DOHH2 (cell line): ENCODE results near the gene UGCG.

Source experiments
- H3F3A ChIP-seq: fragments of 200-600 bp; sonication (generic), shearing (Covaris generic); 2 replicates; pipeline ENCODE4 v1.6.0; 2016; ENCODE audit warnings: antibody characterized with exemption, mild to moderate bottlenecking; ENCODE audit not compliant: control insufficient read depth, insufficient read depth
- H3K27ac ChIP-seq: fragments of 200-600 bp; sonication (generic); 2 replicates; pipeline ENCODE4 v1.5.1; 2014; ENCODE audit warnings: low read depth, mild to moderate bottlenecking, low read length, moderate library complexity
- H3K27me3 ChIP-seq: fragments of 200-600 bp; sonication (generic); 2 replicates; pipeline ENCODE4 v1.6.1; 2014; ENCODE audit warnings: mild to moderate bottlenecking, low read length, mixed read lengths; ENCODE audit not compliant: control insufficient read depth
- H3K36me3 ChIP-seq: fragments of 200-600 bp; sonication (generic); 2 replicates; pipeline ENCODE4 v1.6.1; 2014; ENCODE audit warnings: mild to moderate bottlenecking, low read length, moderate library complexity, mixed read lengths; ENCODE audit not compliant: control insufficient read depth
- H3K4me1 ChIP-seq: fragments of 200-600 bp; sonication (generic); 2 replicates; pipeline ENCODE4 v1.6.1; 2014; ENCODE audit warnings: mild to moderate bottlenecking, low read length, mixed read lengths; ENCODE audit not compliant: control insufficient read depth
- H3K4me2 ChIP-seq: fragments of 200-600 bp; sonication (generic); 2 replicates; pipeline ENCODE4 v1.6.0; 2014; ENCODE audit warnings: mild to moderate bottlenecking, low read length, moderate library complexity
- H3K4me3 ChIP-seq: fragments of 200-600 bp; sonication (generic); 2 replicates; pipeline ENCODE4 v1.5.1; 2014; ENCODE audit warnings: mild to moderate bottlenecking, low read length, mixed read lengths
- H3K79me2 ChIP-seq: fragments of 200-600 bp; sonication (generic); 2 replicates; pipeline ENCODE4 v1.6.1; 2014; ENCODE audit warnings: mild to moderate bottlenecking, low read length, mixed read lengths; ENCODE audit not compliant: control insufficient read depth
- H3K9me2 ChIP-seq: fragments of 200-600 bp; sonication (generic); replicated peaks from 2 replicates; pipeline ENCODE4 v1.6.1; 2014; ENCODE audit warnings: mild to moderate bottlenecking, low read length, mixed read lengths; ENCODE audit not compliant: control insufficient read depth
- H3K9me3 ChIP-seq: fragments of 200-600 bp; sonication (generic); 2 replicates; pipeline ENCODE4 v1.6.1; 2014; ENCODE audit warnings: antibody characterized with exemption, low read length, mixed read lengths; ENCODE audit not compliant: control insufficient read depth, insufficient read depth
- H4K20me1 ChIP-seq: fragments of 200-600 bp; sonication (generic); 2 replicates; pipeline ENCODE4 v1.6.0; 2014; ENCODE audit warnings: low read depth, mild to moderate bottlenecking, antibody characterized with exemption, low read length, moderate library complexity; ENCODE audit not compliant: control insufficient read depth, insufficient read depth
- CTCF ChIP-seq: fragments of 200-600 bp; sonication (generic); IDR thresholded peaks from one replicate; pipeline ENCODE4 v1.5.1; 2014; ENCODE audit warnings: antibody characterized with exemption, mild to moderate bottlenecking, low read depth, low read length; ENCODE audit not compliant: poor library complexity, severe bottlenecking
- EZH2phosphoT487 ChIP-seq: fragments of 200-600 bp; sonication (generic); IDR thresholded peaks from 2 replicates; pipeline ENCODE4 v1.6.1; 2017; ENCODE audit warnings: borderline replicate concordance, mild to moderate bottlenecking, antibody characterized with exemption, low read length, moderate library complexity, mixed read lengths

UGCG gene

DNA sequence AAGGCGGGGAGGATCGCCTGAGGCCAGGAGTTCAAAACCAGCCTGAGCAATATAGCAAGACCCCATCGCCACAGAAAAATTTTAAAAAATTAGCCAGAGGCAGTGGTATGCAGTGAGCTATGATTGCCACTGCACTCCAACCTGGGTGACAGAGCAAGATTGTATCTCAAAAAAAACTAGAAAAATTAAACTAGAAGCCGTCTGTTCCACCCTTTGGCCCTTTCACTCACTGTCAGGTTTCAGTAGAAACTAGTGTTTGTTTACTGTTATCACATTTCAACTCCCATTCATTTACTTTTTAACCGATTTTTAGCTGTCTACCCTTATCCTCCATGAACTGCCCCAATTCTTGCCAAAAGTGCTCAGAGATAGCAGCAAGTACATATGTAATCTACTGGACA lies 8.3 kb downstream of the UGCG start:
- Histone ChIP-seq H3K27me3 (no peaks in the 10 kb centered on the region), H4K20me1 (peaks cover 12% of the 10 kb centered on the region; the same call in 1 of the 2 replicates), H3K36me3 (peaks cover 4% of the 10 kb centered on the region; the same call in 1 of the 2 replicates), H3K4me3 (no peak overlapping the region), H3K79me2 (peaks cover 100% of the 10 kb centered on the region), H3K9me3 (no peaks in the 10 kb centered on the region), H3K9me2 (no peaks in the 10 kb centered on the region), H3K4me1 (peaks cover 31% of the 10 kb centered on the region), H3K4me2 (no peak overlapping the region), H3K27ac (no peak overlapping the region), H3F3A (no peaks in the 10 kb centered on the region)
- TF ChIP-seq CTCF (no peak), EZH2phosphoT487 (no peak)

- Histone ChIP-seq H3F3A (no peaks in the 10 kb centered on the region), H3K9me2 (no peaks in the 10 kb centered on the region), H3K27ac (no peak overlapping the region), H3K9me3 (no peaks in the 10 kb centered on the region), H3K4me2 (no peak overlapping the region), H3K79me2 (peaks cover 98% of the 10 kb centered on the region), H3K27me3 (no peaks in the 10 kb centered on the region), H3K36me3 (no peaks in the 10 kb centered on the region; the same call in 1 of the 2 replicates), H3K4me3 (no peak overlapping the region), H3K4me1 (peaks cover 48% of the 10 kb centered on the region), H4K20me1 (peaks cover 13% of the 10 kb centered on the region)
- no peak for TF ChIP-seq EZH2phosphoT487
- no peak for TF ChIP-seq CTCF
Observed at GRCh38 chr9:111907147-111907546, 10.5 kb downstream of the UGCG start.

DNA sequence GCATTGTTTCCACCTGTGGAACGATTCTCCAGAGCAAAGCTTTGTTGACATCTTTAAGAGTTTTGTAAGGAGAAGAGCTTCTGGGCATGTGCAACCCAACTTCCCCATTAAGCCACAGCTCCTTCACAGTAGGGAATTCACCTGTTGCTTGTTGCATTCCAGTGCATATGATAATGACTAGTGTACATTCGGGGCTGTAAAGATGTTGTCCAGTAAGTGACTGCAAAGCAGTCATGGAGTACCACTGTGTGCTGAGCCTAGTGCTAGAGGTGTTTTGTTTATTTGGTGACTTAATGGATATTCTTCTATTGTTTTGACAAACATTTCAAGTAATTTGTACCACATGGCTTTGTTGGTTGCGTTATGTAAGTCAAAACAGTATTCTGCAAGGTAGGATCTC lies 12.8 kb downstream of the UGCG start:
- H3K36me3 ChIP-seq: peaks cover 10% of the 10 kb centered on the region
- no peaks in the 10 kb centered on the region for H3F3A ChIP-seq
- H3K27ac ChIP-seq: no peak overlapping the region
- no peak overlapping the region for H3K4me2 ChIP-seq
- peaks cover 13% of the 10 kb centered on the region for H4K20me1 ChIP-seq
- H3K4me1 ChIP-seq: peaks cover 58% of the 10 kb centered on the region
- TF ChIP-seq CTCF (no peak), EZH2phosphoT487 (no peak)
- no peaks in the 10 kb centered on the region for H3K27me3 ChIP-seq
- no peaks in the 10 kb centered on the region for H3K9me3 ChIP-seq
- H3K4me3 ChIP-seq: no peak overlapping the region
- H3K9me2 ChIP-seq: no peaks in the 10 kb centered on the region
- peaks cover 98% of the 10 kb centered on the region for H3K79me2 ChIP-seq

GRCh38 chr9:111910428-111910827 lies 13.8 kb downstream of the UGCG start:
- H3K4me3 ChIP-seq: no peak overlapping the region
- no peak overlapping the region for H3K27ac ChIP-seq
- H3K9me2 ChIP-seq: no peaks in the 10 kb centered on the region
- H3K4me1 ChIP-seq: peaks cover 62% of the 10 kb centered on the region
- no peak for TF ChIP-seq CTCF
- no peak for TF ChIP-seq EZH2phosphoT487
- peaks cover 11% of the 10 kb centered on the region; the same call in 1 of the 2 replicates for H4K20me1 ChIP-seq
- no peaks in the 10 kb centered on the region for H3K9me3 ChIP-seq
- peaks cover 98% of the 10 kb centered on the region for H3K79me2 ChIP-seq
- no peaks in the 10 kb centered on the region for H3F3A ChIP-seq
- peaks cover 20% of the 10 kb centered on the region for H3K36me3 ChIP-seq
- no peaks in the 10 kb centered on the region for H3K27me3 ChIP-seq
- 0 out of 2 replicates have a peak overlapping the region, but pooled peaks have one; percentile 38 for H3K4me2 ChIP-seq
